ENCODE data around the gene RPAP3.
"Not testable (repeated sequence)": the region's sequence is repeated elsewhere in the genome, so short reads cannot be mapped to it uniquely, and the experiment has no call there.

Gene RPAP3

GRCh38 chr12:47649381-47649780 lies 56.4 kb downstream of the RPAP3 start:
- no peak overlapping the region for H3K9ac ChIP-seq (ENCODE audit: low read depth, low read length, poor library complexity, severe bottlenecking)
- no peak overlapping the region for H3K4me3 ChIP-seq (ENCODE audit: low read length, poor library complexity, severe bottlenecking)
- H3K9me2 ChIP-seq (replicated peaks; ENCODE audit: low read depth, low read length): no peaks in the 10 kb centered on the region
- H3K4me1 ChIP-seq (ENCODE audit: insufficient read depth, low read length, poor library complexity, severe bottlenecking): peaks cover 8% of the 10 kb centered on the region
- H3K9me3 ChIP-seq (ENCODE audit: insufficient read depth, low read depth, low read length): no peaks in the 10 kb centered on the region
- no peaks in the 10 kb centered on the region for H3K27me3 ChIP-seq (ENCODE audit: insufficient read depth, low read length, poor library complexity, severe bottlenecking)
- no peak overlapping the region for H3K4me2 ChIP-seq (ENCODE audit: low read depth, low read length, poor library complexity, severe bottlenecking)
- no peak overlapping the region for H2AFZ ChIP-seq (ENCODE audit: low read length)
- TF ChIP-seq EZH2phosphoT487 (IDR thresholded peaks at IDR 0.05; ENCODE audit: borderline replicate concordance): no peak
- no peak for TF ChIP-seq CTCF (conservative IDR thresholded peaks at IDR 0.05; ENCODE audit: low read length)
- no peaks in the 10 kb centered on the region for H3K36me3 ChIP-seq (ENCODE audit: insufficient read depth, low read length)
- no peaks in the 10 kb centered on the region for H4K20me1 ChIP-seq (ENCODE audit: insufficient read depth, low read length, poor library complexity, severe bottlenecking)
- H3K79me2 ChIP-seq (ENCODE audit: insufficient read depth, low read length): no peaks in the 10 kb centered on the region
- no peaks in the 10 kb centered on the region for H3F3A ChIP-seq (ENCODE audit: low read depth)

- H3K79me2 ChIP-seq (ENCODE audit: insufficient read depth, low read length): no peaks in the 10 kb centered on the region
- peaks cover 8% of the 10 kb centered on the region for H3K4me1 ChIP-seq (ENCODE audit: insufficient read depth, low read length, poor library complexity, severe bottlenecking)
- H3F3A ChIP-seq (ENCODE audit: low read depth): no peaks in the 10 kb centered on the region
- 0 out of 2 replicates have a peak, but pooled peaks cover 3% of the 10 kb centered on the region for H3K9me3 ChIP-seq (ENCODE audit: insufficient read depth, low read depth, low read length)
- no peak for TF ChIP-seq CTCF (conservative IDR thresholded peaks at IDR 0.05; ENCODE audit: low read length)
- no peak for TF ChIP-seq EZH2phosphoT487 (IDR thresholded peaks at IDR 0.05; ENCODE audit: borderline replicate concordance)
- H2AFZ ChIP-seq (ENCODE audit: low read length): no peak overlapping the region
- no peak overlapping the region for H3K4me3 ChIP-seq (ENCODE audit: low read length, poor library complexity, severe bottlenecking)
- H3K4me2 ChIP-seq (ENCODE audit: low read depth, low read length, poor library complexity, severe bottlenecking): no peak overlapping the region
- H3K9me2 ChIP-seq (replicated peaks; ENCODE audit: low read depth, low read length): no peaks in the 10 kb centered on the region
- no peak overlapping the region for H3K9ac ChIP-seq (ENCODE audit: low read depth, low read length, poor library complexity, severe bottlenecking)
- H4K20me1 ChIP-seq (ENCODE audit: insufficient read depth, low read length, poor library complexity, severe bottlenecking): no peaks in the 10 kb centered on the region
- no peaks in the 10 kb centered on the region for H3K36me3 ChIP-seq (ENCODE audit: insufficient read depth, low read length)
- no peaks in the 10 kb centered on the region for H3K27me3 ChIP-seq (ENCODE audit: insufficient read depth, low read length, poor library complexity, severe bottlenecking)
Measured at GRCh38 chr12:47648056-47648579, 57.7 kb downstream of the RPAP3 start.

- H4K20me1 ChIP-seq (ENCODE audit: insufficient read depth, low read length, poor library complexity, severe bottlenecking); H3K79me2 ChIP-seq (ENCODE audit: insufficient read depth, low read length); H3K4me2 ChIP-seq (ENCODE audit: low read depth, low read length, poor library complexity, severe bottlenecking); H3K27me3 ChIP-seq (ENCODE audit: insufficient read depth, low read length, poor library complexity, severe bottlenecking); H3K9ac ChIP-seq (ENCODE audit: low read depth, low read length, poor library complexity, severe bottlenecking); H3K4me1 ChIP-seq (ENCODE audit: insufficient read depth, low read length, poor library complexity, severe bottlenecking); H3K36me3 ChIP-seq (ENCODE audit: insufficient read depth, low read length); H3K4me3 ChIP-seq (ENCODE audit: low read length, poor library complexity, severe bottlenecking); H3K9me2 ChIP-seq (replicated peaks; ENCODE audit: low read depth, low read length); H3F3A ChIP-seq (ENCODE audit: low read depth); H3K9me3 ChIP-seq (ENCODE audit: insufficient read depth, low read depth, low read length); H2AFZ ChIP-seq (ENCODE audit: low read length): not testable (repeated sequence)
Measured at GRCh38 chr12:47642310-47642709, 63.5 kb downstream of the RPAP3 start.
